MM.1S (cell line): Measurements from ENCODE around the gene PPP6R2.

Experiments
- EZH2 ChIP-seq: fragments of 300-600 bp; sonication (generic); optimal IDR thresholded peaks from 2 replicates; pipeline ENCODE3; 2017; ENCODE audit warnings: low read depth, mild to moderate bottlenecking, antibody characterized with exemption, low read length, mixed read lengths
- EZH2phosphoT487 ChIP-seq: fragments of 300-600 bp; sonication (generic); IDR thresholded peaks from 2 replicates; pipeline ENCODE4 v1.6.1; 2018; ENCODE audit warnings: antibody characterized with exemption, low read length
- TF ChIP-seq, protein P1 (sequence below): fragments of 300-600 bp; sonication (generic); IDR thresholded peaks from 2 replicates; pipeline ENCODE4 v1.5.1; 2016; ENCODE audit warnings: antibody characterized with exemption, low read length, mixed read lengths

DNA sequence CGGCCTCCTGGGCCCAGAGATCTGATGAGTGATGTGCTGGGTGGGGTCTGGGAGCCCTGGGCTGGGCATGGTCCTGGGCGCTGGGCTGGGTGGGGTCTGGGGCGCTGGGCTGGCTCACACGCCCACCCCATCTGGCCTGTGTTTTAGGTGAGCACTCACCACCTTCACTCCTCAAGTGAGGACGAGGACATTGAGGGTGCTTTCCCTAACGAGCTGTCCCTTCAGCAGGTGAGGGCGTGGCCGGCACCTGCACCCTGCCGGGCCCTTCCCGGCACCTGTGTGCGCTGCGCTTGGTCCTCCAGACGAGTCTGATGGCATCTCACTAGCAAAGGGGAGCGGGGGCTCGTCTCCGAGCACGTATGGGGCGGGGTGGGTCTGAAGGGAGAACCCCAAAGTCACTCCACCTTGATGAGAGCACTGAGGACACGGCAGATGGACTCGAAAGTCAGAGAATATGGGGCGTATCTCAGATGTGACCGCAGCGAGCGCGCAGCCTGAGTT is 93.8 kb downstream of the PPP6R2 start:
- TF ChIP-seq, protein P1, sequence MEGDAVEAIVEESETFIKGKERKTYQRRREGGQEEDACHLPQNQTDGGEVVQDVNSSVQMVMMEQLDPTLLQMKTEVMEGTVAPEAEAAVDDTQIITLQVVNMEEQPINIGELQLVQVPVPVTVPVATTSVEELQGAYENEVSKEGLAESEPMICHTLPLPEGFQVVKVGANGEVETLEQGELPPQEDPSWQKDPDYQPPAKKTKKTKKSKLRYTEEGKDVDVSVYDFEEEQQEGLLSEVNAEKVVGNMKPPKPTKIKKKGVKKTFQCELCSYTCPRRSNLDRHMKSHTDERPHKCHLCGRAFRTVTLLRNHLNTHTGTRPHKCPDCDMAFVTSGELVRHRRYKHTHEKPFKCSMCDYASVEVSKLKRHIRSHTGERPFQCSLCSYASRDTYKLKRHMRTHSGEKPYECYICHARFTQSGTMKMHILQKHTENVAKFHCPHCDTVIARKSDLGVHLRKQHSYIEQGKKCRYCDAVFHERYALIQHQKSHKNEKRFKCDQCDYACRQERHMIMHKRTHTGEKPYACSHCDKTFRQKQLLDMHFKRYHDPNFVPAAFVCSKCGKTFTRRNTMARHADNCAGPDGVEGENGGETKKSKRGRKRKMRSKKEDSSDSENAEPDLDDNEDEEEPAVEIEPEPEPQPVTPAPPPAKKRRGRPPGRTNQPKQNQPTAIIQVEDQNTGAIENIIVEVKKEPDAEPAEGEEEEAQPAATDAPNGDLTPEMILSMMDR, result no peak
- TF ChIP-seq EZH2phosphoT487 (no peak), EZH2 (no peak)
